Measurements from ENCODE around the gene COL1A1.

COL1A1 gene

DNA sequence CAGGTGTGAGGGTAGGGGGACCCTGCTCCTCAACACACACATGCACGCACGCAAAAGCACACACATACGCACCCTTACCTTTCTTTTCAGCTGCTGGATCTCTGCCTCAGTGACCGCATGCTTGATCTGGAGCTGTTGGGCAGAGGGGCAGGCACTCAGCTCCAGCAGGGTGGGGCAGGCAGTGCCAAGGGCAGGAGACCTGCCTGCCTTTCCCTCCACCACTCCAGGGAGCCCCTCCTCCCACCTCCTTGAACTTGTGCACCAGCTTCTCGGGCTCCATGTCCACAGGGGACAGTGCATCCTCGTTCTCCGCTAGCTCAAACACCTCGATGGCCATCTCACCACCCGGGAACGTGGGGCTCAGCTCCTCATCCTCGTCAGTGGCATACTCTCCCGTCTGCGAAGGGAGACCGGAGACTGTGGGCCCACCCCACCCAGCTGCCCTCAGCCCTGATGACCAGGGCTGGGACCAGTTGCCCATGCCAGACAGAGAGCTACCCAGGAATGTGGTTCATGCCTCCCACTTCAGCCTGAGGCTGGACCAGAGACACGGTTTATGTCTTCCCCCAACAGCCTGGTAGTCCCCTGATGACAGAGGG, 62.1 kb downstream of the COL1A1 start:
- no peak for DNase-seq

DNA sequence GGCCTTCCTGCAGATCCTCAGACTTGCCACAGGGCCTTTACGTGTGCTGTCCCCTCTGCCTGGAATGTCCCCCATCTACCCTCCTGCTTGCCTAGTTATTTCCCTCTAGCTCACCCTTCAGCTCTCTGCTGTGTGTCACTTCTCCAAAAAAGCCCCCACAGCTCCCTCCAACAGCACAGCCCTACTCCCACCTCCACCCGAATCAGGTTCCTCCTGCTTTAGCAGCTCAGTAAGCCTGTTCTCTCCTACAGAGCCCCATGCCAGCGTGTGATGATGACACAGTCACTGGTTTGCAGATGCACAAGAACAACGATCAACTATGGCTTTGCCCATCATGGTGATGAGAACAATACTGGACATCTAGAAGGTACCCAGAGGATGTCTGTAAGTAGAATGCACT, 64.4 kb downstream of the COL1A1 start:
- DNase-seq = no peak

DNA sequence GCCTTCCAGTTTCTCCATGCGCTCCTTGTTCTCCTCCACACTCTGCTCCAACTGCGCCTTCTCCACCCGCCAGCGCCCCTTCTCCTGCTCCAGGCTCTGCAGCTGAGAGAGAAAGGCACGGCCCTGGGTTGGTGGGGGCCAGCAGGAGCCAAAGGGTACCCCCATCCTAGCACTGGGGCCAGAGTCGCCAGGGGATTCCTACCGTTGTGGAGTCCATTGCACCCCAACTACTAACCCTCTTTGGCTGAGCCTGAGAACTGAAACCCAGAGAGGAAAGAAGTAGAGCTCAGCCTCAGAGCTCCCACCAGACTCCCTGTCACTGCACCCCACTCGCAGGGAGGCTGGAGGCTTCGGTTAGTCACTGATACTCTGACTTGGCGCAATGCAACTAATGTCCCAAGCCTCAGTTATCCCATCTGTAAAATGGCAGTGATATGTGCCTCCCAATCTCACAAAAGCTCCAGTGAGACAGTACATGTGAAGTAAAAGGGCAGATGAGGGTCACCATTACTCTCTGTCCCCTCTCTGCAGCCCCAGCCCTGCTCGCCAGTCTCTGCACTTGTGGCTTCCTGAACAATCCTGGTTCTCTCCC, 65.2 kb downstream of the COL1A1 start:
- no peak for DNase-seq

DNA sequence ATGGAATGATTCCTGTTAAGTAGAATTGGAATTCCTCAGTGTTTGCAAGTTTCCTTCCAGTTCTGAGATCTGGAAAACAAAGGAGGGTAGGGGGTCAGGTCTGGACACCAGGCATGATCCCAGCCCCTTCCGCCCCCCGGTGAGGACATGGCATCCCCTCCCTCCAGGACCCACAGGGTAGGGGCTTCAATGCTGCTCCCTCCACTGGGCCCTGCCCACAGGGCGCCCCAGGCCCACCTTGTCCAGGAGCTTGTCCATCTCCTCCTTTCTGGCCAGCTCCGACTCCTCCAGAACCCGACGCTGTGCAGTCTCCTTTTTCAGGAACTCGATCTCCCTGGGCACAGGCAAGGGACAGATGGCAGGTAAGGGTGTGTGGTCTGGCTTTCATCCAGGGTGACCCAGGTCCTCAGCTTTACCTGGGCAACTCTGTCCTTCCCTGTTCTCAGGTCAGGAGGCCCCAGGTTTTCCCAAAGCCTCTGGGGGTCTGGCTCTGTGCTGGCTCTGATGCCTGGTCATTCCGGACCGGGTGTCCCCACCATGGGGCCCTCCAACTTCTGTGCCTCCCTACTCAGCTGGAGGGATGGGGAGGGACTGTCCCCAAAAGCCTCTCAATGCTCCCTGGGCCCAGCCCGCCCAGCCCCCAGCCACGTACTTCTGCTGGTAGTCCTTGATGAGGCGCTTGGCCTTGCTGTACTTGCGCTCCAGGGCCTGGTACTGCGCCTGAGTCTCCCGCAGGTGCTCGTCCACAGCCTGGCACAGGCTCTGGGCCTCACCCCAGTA, 65.9 kb downstream of the COL1A1 start:
- no peak for DNase-seq

- DNase-seq = no peak
Measured at GRCh38 chr17:50134206-50135110, 67.0 kb downstream of the COL1A1 start.

- DNase-seq = no peak
Measured at GRCh38 chr17:50133769-50134099, 67.7 kb downstream of the COL1A1 start.
